NCI-H1048 (cell line): Measurements from ENCODE around the gene ARL15.

ENCODE experiments used
- DNase-seq: peaks from one replicate; lab custom pipeline; 2025; lab: John Stamatoyannopoulos, UW

The ARL15 gene

DNA sequence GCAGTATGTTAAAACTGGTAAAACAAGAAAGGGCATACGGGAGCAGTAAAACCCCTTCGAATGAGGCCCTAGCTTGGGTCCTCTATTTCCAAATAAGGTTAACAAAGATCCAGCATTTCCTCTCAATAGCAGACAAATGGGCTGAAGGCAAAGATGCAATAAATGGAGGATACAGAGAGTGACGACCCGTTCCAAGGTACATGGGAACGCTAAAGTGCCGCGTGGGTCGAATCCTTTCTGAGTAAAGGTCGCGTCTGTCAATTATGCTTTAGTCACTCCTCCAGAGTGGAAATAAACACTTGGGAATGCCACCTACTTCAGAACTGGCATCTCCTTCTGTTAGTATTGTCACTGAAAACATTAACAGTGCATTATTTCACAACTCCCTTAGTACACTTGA lies 24.7 kb downstream of the ARL15 start:
- no peak for DNase-seq

DNA sequence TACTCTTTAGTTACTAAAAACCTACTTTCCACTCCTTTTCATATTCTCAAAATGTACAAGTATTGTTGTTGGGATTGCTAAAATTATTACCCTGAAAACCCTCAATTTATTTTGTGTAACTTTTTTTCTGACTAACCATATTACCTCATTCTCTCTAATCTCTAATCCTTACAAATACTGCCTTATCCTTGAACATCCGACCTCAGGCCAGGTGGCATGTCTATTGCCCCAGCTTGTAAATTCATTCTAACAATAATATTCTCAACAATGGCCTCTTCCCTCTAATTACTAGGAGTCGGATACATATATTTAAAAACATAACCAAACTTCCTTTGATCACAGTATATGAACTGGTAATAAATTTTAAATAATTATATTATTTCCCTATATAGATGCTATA lies 25.8 kb downstream of the ARL15 start:
- DNase-seq: no peak

DNA sequence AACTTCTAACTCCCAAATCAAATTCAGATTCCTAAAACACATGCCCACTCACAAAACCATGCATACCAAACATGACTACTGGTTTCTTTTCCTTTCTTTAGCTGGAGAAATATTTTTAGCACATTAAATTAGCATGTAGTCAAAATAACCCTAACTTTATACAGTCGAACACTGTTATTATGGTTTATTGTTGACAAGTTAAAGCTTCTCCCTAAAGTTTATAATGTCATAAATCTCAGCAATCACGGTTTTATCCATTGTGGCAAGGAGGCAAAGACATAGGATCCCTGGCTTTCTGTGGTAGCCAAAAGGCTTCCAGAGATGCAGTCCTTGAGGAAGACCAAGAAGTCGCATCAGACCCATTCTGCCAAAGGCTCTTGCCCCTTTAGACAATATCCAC lies 27.5 kb downstream of the ARL15 start:
- DNase-seq: no peak

DNA sequence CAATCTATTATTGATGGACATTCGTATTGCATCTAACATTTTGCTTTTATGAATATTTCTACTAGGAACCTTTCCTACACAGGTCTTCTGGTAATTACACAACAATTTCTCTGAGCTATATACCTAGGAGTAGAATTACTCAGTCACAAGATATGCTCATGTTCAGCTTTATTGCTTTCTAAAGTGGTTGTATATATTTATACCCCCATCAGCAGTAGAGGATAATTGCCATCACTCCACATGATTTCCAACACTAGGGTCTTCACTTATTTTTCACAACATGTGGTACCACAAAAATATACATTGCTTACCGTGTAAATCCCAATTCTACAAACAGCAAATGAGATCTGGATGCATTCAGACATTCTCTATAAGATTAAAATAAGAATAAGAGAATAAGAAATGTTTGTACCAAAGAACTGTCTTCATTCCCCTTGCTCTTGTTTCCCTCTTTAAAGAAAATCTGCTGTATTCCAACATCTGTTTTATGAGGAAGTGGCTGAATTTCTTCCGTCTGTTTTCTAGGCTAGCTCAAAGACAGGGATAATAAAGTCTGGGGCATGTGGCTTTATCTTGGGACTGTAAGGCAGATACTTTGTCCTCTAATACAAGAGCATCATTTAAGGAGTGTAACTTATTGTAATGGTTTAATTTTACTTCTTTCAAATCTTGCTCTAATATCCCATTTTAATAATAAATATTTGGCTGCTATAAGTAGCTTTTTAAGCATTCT lies 28.2 kb downstream of the ARL15 start:
- no peak for DNase-seq

DNA sequence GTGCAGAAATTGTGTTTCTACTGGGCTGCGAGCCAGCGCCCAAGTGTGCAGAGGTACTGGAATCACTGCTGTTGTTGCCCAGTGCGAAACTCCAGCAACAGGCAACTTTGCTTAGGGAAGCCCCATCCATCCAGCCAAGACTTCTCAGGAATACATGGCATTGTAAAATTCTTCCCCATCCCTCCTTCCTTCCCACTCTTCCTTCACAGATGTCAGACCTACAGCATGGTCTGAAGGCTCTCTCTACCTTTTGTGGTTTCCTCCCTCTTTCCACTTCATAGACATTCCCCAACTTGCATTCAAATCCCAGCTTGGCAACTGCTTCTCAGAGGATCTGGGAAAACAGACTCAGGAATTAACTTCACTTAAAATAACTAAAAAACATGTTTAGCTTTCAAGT lies 30.4 kb downstream of the ARL15 start:
- no peak for DNase-seq

DNA sequence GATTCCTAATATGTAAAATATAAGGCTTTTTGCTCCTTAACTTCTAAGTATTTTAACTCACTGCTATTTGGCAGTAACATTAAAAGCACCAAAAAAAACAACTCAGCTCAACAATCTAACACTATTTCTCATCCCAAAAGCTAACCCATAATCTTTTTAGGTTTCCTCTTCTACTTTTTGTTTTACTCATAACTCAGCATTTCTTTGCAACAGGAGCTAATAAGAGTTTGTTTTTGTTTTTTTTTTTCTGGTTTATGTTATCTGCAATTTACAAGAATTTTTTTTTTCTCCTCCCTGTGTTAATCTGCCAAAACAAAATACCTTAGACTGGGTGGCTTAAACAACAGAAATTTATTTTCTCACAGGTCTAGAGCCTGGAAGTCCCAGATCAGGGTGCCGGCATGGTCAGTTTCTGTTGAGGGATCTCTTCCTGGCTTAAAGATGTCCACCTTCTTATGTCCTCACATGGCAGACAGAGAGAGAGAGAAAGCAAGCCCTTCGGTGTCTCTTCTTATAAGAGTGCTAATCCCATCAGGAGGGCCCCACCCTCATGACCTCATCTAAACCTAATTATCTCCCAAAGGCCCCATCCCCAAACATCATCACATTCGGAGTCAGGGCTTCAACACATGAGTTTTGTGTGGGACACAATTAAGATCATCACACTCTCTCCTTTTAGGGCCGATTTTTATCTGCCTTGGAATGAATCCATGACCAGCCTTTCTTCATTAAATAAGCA lies 31.2 kb downstream of the ARL15 start:
- DNase-seq: no peak

DNA sequence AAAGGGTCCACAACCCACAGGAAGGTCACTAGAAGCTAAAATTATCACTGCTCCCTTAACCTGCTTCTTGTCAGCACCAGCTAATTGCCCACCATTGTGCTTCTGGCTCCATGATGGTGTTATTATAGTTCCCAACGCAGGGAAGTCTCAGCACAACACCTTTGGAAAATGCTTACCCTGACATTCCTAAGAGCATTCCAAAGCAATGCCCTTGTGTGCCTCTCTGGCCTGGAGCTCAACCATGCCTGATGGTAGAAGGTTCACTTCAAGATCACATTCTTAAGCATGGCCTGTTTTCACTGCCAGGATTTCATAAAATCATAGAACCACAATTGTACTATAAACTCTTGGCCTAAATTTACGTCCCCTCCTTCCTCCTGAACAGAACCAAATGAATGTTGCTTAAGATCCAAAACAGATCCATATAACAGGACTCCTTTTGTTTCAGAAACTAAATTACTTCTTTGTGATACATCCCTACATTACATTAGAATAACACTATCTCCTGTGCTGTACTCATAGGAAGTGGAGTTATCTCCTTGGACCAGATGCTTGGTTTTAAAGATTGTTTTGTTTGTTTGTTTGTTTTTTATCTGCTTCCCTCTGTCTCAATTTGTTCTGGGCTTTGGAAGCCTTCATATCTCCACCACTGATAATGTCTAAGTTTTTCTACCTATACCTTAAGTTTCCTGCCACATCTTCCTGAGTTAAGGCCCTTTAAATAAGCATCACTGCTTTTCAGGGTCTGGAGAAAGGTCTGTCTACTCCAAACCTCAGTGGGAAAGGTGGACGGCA lies 32.1 kb downstream of the ARL15 start:
- no peak for DNase-seq

DNA sequence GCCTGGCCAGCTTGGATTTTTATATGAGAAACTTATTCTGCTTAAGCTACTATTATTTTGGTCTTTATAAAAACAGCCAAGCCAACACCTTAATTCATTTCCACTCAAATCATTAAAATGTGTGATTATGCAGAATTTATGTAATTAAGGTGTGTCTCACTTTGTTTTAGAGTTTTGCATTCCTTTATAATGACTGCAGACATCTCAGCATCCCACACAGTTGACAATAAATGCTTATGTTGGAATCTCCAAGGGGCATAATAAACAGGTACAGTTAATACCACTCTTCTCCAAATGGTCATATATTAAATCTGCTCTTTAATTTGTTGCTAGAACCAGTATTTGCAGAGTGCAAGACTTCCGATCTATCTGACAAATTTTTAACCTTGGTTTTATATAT lies 34.3 kb downstream of the ARL15 start:
- no peak for DNase-seq

DNA sequence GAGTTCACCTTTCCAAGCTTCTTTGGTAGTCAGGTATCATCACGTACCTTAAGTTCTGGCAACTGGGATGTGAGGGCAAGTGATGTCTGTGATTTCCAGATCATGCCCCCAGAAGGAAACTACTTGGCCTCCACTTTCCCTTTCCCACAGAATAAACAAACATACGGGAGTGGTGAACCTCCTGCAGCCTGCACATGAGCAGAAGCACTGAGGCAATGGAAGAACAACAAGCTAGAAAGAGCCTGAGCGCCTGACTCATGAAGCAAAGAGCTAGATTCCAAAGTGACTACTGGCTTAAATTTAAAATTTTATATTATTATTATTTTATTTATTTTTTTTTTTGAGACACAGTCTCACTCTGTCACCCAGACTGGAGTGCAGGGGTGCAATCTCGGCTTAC lies 35.0 kb downstream of the ARL15 start:
- DNase-seq: no peak

DNA sequence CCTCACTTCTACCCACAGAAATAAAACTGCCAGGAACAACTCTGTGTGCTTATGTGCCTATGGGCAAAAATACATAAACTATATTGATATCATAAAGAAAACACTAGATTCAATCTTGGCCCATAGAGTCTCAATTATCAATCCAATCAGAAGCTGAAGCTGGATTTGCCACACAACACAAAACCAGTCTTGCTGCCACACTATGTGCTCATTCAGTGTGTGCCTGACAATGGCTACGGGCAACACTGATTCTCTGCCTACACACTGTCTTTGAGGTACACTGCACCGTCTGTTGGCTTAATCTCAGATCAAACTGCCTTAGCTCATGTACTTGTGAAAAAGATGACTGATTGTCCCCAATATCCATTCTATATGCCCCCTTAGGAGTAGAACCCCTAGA lies 35.4 kb downstream of the ARL15 start:
- DNase-seq: no peak

DNA sequence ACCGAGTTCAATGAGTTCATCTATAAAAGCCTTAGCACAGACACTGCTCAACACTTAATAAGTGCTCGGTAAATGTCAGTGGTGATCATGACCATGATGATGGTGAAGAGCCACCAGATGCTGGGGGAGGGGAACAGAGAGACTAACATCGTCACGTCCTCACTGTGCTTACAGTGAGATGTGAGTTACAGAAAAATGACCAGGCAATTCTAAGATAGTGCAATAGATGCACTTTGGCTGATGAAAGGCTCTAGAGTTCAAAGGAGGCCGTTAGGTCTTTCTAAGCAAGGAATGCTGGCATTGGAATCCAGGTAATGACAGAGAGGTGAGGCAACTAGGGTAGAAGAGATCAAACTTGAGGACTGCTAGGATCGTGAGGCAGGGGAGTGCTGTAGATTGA lies 36.7 kb downstream of the ARL15 start:
- DNase-seq: no peak

DNA sequence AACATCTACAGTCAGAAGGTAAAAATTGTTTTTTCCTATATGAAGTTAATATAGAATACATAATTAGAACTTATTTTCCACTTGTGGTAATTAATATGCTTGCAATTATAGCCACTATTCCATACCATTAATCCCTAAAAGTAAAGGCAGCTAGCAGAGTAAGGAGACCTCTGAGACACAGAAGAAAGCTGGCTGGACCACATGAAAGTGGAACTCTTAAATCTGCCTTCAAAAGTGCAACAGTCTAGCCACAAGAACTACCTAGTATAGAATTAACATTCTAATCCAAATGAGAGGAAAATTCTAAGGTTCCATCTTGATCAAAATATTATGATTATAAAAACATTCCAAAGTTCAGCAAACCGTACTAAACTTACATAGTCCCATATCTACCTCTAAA lies 37.6 kb downstream of the ARL15 start:
- no peak for DNase-seq

DNA sequence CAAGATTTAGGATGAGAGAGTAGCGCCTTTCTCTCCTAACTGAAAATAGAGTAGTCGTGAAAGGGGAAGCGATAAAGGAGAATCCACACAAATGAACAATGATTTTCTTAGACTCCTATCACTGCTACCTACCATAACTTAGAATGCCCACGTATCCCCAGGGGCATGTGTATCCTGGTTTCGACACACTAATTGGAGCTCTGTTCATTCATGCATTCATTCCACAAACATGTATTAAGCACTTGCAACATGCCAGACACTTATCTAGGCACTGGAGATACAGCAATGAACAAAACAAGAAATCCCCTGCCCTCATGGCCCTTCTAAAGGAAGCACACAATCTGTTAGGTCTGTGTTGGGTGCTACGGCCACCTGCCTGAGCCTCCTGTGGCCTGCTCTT lies 40.0 kb downstream of the ARL15 start:
- DNase-seq: no peak

DNA sequence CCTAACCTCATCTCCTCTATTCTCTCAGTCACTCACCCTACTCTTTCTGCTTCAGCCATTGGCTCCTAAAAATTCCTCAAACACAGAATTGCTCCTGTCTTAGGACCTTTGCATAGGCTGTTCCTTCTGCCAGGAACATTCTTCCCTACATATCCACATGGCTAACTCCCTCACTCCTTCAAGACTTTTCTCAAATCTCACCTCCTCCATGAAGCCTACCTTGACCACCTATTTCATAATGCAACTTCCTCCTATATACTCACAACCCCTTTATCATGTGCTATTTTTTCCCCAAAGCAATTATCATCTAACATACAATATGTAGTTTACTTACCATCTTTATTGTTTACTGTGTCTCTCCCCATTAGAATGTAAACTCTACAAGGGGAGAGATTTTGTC lies 45.8 kb downstream of the ARL15 start:
- DNase-seq: no peak

DNA sequence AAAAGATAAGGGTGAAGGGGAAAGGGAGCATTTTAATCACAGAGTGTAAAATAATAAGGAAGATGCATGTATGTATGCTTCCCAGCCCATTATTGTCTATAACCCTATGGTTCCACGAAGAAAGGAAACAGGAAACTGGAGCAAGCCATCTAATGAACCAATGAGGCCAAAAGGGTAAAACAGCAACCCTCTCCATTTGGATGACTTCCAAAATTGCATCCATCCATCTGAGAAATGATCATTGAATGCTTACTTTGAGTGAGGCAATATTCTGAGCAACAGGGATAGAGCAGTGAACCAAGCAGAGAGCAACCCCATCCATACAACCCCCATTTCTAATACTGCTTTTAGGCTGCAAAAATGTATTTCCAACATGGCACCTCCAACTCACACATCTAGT lies 46.9 kb downstream of the ARL15 start:
- DNase-seq: no peak

DNA sequence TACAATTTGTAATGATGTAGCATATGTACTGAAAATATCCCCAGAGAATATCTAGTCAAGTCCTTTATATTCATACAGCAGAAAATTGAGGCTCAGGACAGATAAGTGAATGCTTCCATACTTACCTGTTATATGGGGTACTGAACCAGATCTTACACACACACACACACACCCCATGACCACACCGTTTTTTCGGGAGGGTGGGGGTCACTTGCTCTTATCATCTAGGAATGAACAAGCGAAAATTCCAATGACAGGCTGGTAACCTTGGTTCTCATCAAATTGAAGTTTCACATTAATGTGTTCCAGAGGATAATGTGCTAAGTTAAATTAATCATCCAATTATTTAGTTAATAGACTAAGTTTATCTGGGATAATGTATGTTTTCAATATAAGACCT lies 48.8 kb downstream of the ARL15 start:
- DNase-seq: no peak

DNA sequence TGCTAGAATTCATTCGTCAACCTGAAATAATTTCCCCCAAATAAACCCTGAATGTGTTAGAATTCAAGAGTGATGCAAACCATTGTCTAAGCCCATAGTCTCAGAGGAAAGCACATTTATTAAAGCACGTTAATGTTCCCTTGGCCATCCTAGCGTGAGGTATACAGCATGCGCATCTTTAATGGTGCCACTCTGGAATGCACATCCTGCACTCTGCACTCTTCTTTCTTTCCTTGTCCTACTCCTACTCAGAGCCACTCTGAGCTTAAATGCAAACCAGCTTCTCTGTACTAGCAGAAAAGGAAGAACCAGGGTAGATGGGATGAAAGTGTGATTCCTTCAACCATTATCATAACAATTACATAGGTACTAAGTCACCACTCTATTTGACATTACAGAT lies 50.4 kb downstream of the ARL15 start:
- DNase-seq: no peak

DNA sequence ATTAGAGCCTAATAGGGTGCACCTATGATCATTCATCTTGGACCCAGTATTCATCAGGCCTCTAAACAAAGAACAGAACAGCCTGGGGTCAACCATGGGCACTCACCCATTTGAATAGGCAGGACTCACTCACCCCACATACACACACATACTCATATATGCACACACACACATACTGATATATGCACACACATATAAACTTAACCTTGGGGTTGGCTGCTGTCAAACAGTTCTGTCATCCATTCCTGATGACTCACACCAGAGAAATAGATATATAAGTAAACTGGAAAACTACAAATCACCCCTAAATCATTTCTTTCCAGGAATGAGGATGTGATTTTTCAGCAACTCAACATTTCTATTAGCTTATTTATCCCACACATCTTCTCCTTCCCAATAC lies 51.3 kb downstream of the ARL15 start:
- no peak for DNase-seq

DNA sequence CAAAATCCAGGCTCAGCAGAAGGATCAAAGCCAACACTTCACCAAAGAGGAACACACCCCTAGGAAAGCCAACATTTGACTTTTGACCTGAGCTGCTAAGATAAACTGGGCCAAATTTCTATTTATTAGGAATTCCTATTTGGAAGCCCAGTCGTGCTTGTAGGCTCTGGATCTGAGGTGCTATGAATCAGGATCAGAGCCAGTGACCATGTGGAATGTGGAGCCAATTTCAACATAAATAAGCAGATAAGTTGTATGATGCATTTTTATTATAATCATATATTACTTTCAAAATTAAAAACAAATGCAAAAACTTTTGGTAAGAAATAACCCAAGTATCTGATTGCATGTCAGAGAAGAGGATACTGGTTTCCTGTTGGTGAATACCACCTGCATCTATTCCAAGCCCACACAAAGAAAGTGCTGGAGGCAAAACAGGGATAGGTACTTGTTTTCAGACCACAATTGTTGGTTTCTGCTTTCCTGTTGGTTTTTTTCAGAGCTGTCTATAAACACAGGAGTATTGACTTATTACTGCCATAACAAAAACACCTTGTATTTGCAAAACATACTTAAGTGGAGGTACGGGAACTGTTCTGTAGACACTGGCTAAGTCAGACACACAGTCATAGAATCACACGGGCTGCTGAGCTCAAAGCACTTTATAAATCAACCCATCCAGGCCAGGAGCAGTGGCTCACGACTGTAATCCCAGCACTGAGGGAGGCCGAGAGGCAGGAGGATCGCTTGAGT lies 52.8 kb downstream of the ARL15 start:
- no peak for DNase-seq

DNA sequence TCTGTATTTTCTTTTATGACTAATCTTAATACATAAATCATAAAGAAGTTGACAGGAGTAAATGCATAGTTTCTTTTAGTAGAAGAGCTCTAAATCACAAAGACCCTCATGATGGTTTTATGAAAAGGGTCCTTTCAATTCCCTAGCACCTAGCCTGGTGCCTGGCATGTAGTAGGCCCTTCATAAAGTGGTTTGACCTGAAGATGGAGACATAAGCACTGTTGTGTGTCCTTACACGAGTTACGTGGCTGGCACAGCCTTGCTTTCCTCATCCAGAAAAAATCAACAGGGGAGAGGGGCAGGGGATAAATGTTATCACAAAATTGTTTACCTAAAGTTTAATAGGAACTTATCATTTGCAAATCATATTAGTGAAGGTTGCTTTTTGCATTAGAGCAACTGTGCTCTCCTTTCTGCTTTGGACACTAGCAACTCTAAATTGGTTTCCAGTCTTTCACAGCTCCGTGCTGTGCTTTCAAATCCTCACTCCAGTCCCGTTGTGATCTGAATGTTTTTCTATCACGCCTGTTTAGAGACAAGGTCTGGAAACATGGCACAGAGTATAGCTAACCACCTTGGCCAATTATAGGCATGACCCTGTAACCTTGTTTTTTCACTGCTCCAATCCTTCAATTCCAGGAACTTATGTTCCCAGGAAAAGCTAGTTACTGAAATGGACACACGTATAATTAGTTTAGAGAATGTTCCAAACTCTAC lies 55.7 kb downstream of the ARL15 start:
- no peak for DNase-seq

DNA sequence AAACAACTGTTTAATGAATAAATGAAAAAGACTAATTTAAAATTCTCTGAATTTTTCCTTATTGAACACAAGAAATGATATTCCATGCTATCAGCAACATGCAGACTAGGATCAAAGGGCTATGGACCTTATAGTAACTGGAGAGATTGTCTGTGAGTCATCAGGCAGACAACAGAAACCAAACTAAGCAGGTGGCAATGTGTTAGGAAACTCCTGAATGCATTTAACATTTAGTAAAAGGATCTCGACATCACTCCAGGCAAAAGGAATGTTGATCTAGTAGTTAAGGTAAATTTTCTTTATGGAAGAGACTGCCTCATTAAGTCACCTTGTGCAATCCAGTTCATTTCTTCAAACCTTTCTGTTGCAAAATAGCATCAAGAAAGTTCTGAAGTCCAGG lies 58.4 kb downstream of the ARL15 start:
- DNase-seq: no peak
